ENCODE measurements around the gene NUDT22.

GRCh38 chr11:64224151-64224890 is 1.8 kb upstream of the NUDT22 start:
- TF ChIP-seq CTCF (IDR thresholded peaks at IDR 0.05; ENCODE audit: low read length), result no peak
- no peak for TF ChIP-seq EZH2 (IDR thresholded peaks at IDR 0.05; ENCODE audit: borderline replicate concordance, low read length)

All from OCI-LY1 (cell line).